Endometrial microvascular endothelial cells (primary cell): ENCODE results near the gene PPP5C. TPM values are rescaled to one million over a fixed set of nuclear protein-coding genes. Genes with fewer than 3 reads are reported as not detected.
"Not testable (repeated sequence)": the region's sequence is repeated elsewhere in the genome, so short reads cannot be mapped to it uniquely, and the experiment has no call there.

Experiments used
- in situ Hi-C: cut with HindIII; loops from 2 replicates; pipeline ENCODE4 v1.10.0; 2017; ENCODE audit warnings: low sequenced_read_pairs, low pct_unique_long_range_greater_than_20kb; ENCODE audit errors: inconsistent ontology term
- total RNA-seq: library from RNA; depleted of rRNA; stranded (reverse); fragments of >200 nt; gene quantifications from one replicate; pipeline ENCODE4 v1.2.3, GENCODE V29; 2015; ENCODE audit errors: inconsistent ontology term

PPP5C gene
- total RNA-seq, 1 donor from 2014 or later, result 119 TPM

- in situ Hi-C loops, result no loop called here
Observed at GRCh38 chr19:46394402-46394797, 47.5 kb downstream of the PPP5C start.

DNA sequence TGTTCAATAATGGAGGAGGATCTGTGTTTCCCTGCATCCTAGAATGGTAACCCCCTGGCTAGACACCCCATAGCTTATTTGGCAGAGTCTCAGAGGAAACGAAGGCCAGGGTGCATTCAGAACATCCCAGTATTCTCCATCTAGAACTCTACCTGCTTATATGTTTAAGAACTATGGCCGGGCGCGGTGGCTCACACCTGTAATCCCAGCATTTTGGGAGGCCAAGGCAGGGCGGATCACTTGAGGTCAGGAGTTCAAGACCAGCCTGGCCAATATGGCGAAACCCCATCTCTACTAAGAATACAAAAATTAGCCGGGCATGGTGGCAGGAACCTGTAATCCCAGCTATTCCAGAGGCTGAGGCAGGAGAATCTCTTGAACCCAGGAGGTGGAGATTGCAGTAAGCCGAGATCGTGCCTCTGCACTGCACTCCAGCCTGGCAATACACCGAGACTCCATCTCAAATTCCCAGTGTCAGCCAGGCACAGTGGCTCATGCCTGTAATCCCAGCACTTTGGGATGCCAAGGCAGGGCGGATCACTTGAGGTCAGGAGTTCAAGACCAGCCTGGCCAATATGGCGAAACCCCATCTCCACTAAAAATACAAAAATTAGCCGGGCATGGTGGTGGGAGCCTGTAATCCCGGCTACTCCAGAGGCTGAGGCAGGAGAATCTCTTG lies 51.1 kb downstream of the PPP5C start:
- in situ Hi-C loops, result not testable (repeated sequence)

GRCh38 chr19:46402725-46403124 lies 55.8 kb downstream of the PPP5C start:
- in situ Hi-C loops, result no loop called here

GRCh38 chr19:46404055-46404752 lies 57.3 kb downstream of the PPP5C start:
- in situ Hi-C loops, result no loop called here

GRCh38 chr19:46404753-46405468 lies 58.0 kb downstream of the PPP5C start:
- in situ Hi-C loops, result no loop called here

DNA sequence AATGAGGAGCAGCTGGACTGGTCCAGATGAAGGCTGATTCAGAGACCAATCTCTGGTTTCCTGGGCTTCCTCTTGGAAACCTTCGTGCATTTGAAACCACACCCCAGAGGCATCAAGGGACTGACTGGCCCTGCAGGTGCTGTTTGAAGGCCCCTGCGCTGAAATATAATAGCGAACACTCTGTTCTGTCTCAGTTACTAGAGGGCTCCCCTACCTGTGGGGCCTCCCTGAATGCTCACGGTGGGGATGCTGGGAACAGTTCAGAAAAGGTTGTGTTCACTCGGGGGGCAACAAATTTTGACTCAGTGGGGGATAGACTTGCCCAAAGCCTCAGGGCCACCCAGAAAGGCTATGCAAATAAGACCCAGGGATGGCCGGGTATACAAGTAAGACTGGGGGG lies 60.1 kb downstream of the PPP5C start:
- in situ Hi-C loops, result no loop called here

- in situ Hi-C loops, result no loop called here
Observed at GRCh38 chr19:46407856-46408663, 61.2 kb downstream of the PPP5C start.

GRCh38 chr19:46408664-46409039 lies 61.8 kb downstream of the PPP5C start:
- in situ Hi-C loops, result no loop called here

GRCh38 chr19:46409191-46409590 lies 62.3 kb downstream of the PPP5C start:
- in situ Hi-C loops, result no loop called here

DNA sequence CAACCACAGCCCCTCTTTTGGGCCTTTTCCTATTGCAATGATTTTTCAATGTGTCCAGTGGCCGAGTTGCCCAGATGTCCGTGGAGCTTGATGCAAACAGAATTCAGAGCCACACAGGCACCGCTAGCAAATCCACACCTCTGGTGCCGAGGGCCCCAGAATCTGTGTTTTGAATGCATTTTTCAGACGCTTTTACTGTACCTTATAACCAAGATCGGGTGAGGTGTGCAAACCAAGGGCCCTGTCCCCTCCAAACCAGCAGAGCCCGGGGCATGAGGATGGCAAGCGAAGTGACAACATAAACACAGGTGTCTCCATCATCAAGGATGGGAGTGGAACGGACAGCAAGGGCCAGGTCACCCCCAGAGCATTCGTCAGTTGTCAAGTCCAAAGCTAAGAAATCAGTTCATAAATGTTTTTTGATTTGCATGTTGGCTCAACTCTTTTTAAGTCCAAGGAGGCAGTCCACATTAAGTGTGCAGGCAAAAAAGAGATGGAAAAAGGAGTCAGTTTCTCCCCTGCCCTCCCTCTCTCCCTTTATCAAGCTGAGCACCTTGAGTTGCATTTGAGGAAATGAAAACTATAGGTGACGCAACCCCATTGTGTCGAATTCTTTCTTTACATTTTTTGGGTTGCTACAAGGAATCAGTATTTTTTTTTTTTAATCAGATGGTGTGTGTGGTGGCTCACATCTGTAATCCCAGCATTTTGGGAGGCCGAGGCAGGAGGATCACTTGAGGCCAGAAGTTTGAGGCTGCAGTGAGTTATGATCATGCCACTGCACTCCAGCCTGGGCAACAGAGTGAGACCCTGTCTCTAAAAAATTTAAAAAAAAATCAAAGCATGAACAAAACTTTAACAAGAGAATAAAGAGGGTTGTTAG lies 63.6 kb downstream of the PPP5C start:
- in situ Hi-C loops, result no loop called here

- in situ Hi-C loops, result no loop called here
Observed at GRCh38 chr19:46411088-46411924, 64.4 kb downstream of the PPP5C start.

GRCh38 chr19:46411925-46412649 lies 65.2 kb downstream of the PPP5C start:
- in situ Hi-C loops, result no loop called here

DNA sequence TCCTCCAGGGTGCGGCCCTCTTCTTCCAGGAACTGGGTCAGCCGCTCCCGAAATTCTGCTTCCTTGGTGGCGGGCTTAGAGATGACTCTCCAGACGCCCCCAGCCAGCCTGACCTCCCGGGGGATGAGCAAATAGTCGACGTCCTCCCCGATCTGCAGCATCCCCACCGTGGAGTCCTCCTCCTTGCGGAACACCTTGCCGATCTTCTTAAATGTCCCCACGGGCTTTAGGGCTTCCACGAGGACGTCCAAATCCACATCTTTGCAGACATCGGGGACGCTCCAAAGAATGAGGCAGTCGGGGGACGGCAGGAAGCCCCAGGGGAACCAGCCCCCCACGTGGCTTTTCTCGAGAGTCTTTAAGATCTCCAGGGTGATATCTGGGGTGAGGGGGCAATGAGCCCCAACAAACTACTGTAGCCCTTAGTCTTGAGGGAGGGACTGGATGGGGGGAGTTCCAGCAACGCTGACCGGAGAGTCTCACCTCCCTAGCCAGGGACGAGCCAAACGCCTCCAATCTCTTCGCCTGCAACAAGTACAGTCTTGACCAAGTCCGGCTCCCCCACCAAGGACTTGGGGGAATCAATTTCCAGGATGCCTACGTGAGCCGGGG lies 65.9 kb downstream of the PPP5C start:
- in situ Hi-C loops, result no loop called here

GRCh38 chr19:46413262-46414031 lies 66.6 kb downstream of the PPP5C start, which contains the start of gene CCDC8:
Gene CCDC8, minus strand, starts transcription at chr19:46413564. Its CDS starts 754 bp downstream, at chr19:46412810.
- in situ Hi-C loops, result no loop called here

- in situ Hi-C loops, result not testable (repeated sequence)
Observed at GRCh38 chr19:46414899-46415298, 68.0 kb downstream of the PPP5C start.
